Activated B cell treated with CpG ODN at 0.5 μM for 24 hours (primary cell): ENCODE measurements around the gene CRYBG3. TPM values are rescaled to one million over a fixed set of nuclear protein-coding genes. Genes with fewer than 3 reads are reported as not detected.

ENCODE experiments used
- ATAC-seq: fragments of 200-7000 bp; cut with Tn5 transposase; one replicate; pipeline ENCODE4 v1.10.0; 2021; ENCODE audit warnings: low read depth, mild to moderate bottlenecking, moderate library complexity
- CTCF ChIA-PET: fragments of 350-600 bp; sonication (Branson Sonifier 250); formaldehyde crosslinking; loops from one replicate; lab custom pipeline; 2021; ENCODE audit warnings: antibody characterized with exemption; lab: Charles Lee
- POLR2A ChIA-PET: fragments of 350-600 bp; sonication (Branson Sonifier 250); formaldehyde crosslinking; loops from one replicate; lab custom pipeline; 2021; ENCODE audit warnings: antibody characterized with exemption; lab: Charles Lee
- DNase-seq: peaks from one replicate; pipeline ENCODE4 v3.0.0; 2022
- H3K27ac Mint-ChIP-seq: one replicate; pipeline ENCODE4 v1.8.0; 2020; ENCODE audit warnings: mixed read lengths
- H3K27me3 Mint-ChIP-seq: one replicate; pipeline ENCODE4 v1.8.0; 2021; ENCODE audit warnings: mixed read lengths
- H3K36me3 Mint-ChIP-seq: one replicate; pipeline ENCODE4 v1.8.0; 2021; ENCODE audit warnings: low read depth, mixed read lengths
- H3K4me1 Mint-ChIP-seq: one replicate; pipeline ENCODE4 v1.8.0; 2021; ENCODE audit warnings: mixed read lengths
- H3K4me3 Mint-ChIP-seq: one replicate; pipeline ENCODE4 v1.8.0; 2020; ENCODE audit warnings: mild to moderate bottlenecking, mixed read lengths
- H3K9me3 Mint-ChIP-seq: one replicate; pipeline ENCODE4 v1.8.0; 2020; ENCODE audit warnings: mixed read lengths
- CTCF ChIP-seq: fragments of 200-600 bp; IDR thresholded peaks from one replicate; pipeline ENCODE4 v1.8.0; 2022; ENCODE audit warnings: antibody characterized with exemption, mild to moderate bottlenecking
- intact Hi-C: fragments of 100-400 bp; cut with micrococcal nuclease; formaldehyde crosslinking; loops from one replicate; pipeline ENCODE4 v1.15.1; 2024
- total RNA-seq: library from RNA; stranded (reverse); gene quantifications from 2 replicates; pipeline ENCODE4 v1.2.3, GENCODE V29; 2022

The CRYBG3 gene
- total RNA-seq, 1 donor from 2014 or later: 1.5 TPM

GRCh38 chr3:97931218-97931617 is 109.4 kb downstream of the CRYBG3 start:
- no peaks in the 10 kb centered on the region for H3K9me3 Mint-ChIP-seq
- TF ChIP-seq CTCF: no peak
- H3K27me3 Mint-ChIP-seq: no peaks in the 10 kb centered on the region
- no peaks in the 10 kb centered on the region for H3K36me3 Mint-ChIP-seq
- POLR2A ChIA-PET: no interaction called here
- H3K4me1 Mint-ChIP-seq: no peaks in the 10 kb centered on the region
- H3K27ac Mint-ChIP-seq: no peak overlapping the region
- ATAC-seq (no peak), DNase-seq (no peak)
- no peak overlapping the region for H3K4me3 Mint-ChIP-seq
- intact Hi-C loops: no loop called here
- CTCF ChIA-PET: no interaction called here

- POLR2A ChIA-PET: no interaction called here
- CTCF ChIA-PET: no interaction called here
- intact Hi-C loops: no loop called here
Measured at GRCh38 chr3:97932387-97932801, 110.6 kb downstream of the CRYBG3 start.

GRCh38 chr3:97934980-97935695 is 113.3 kb downstream of the CRYBG3 start:
- no peaks in the 10 kb centered on the region for H3K27me3 Mint-ChIP-seq
- TF ChIP-seq CTCF: no peak
- ChIA-PET CTCF (no interaction called here), POLR2A (no interaction called here)
- no peaks in the 10 kb centered on the region for H3K4me1 Mint-ChIP-seq
- no peak for DNase-seq
- no peak overlapping the region for H3K27ac Mint-ChIP-seq
- intact Hi-C loops: loop anchor here (5.0 kb wide), 1 partner anchor 1632 kb away; no protein-coding TSS in a partner anchor
- no peak for ATAC-seq
- H3K36me3 Mint-ChIP-seq: no peaks in the 10 kb centered on the region
- H3K4me3 Mint-ChIP-seq: no peak overlapping the region
- H3K9me3 Mint-ChIP-seq: no peaks in the 10 kb centered on the region

More at GRCh38 chr3:97932387-97932801, 110.6 kb downstream of the CRYBG3 start:
- DNase-seq (no peak), ATAC-seq (no peak)
- Mint-ChIP-seq H3K27ac (no peak overlapping the region), H3K4me3 (no peak overlapping the region), H3K36me3 (no peaks in the 10 kb centered on the region), H3K9me3 (no peaks in the 10 kb centered on the region), H3K4me1 (no peaks in the 10 kb centered on the region), H3K27me3 (no peaks in the 10 kb centered on the region)
- TF ChIP-seq CTCF: no peak

- TF ChIP-seq CTCF: no peak
- no peak overlapping the region for H3K4me3 Mint-ChIP-seq
- peaks cover 2% of the 10 kb centered on the region for H3K36me3 Mint-ChIP-seq
- no peaks in the 10 kb centered on the region for H3K4me1 Mint-ChIP-seq
- POLR2A ChIA-PET: no interaction called here
- ATAC-seq (no peak), DNase-seq (no peak)
- no peaks in the 10 kb centered on the region for H3K9me3 Mint-ChIP-seq
- intact Hi-C loops: loop anchor here (5.0 kb wide), 1 partner anchor 1631 kb away; no protein-coding TSS in a partner anchor
- H3K27ac Mint-ChIP-seq: no peak overlapping the region
- CTCF ChIA-PET: no interaction called here
- no peaks in the 10 kb centered on the region for H3K27me3 Mint-ChIP-seq
Measured at GRCh38 chr3:97935842-97936241, 114.0 kb downstream of the CRYBG3 start.

GRCh38 chr3:97937205-97937604 is 115.4 kb downstream of the CRYBG3 start:
- no peak for TF ChIP-seq CTCF
- ChIA-PET POLR2A (no interaction called here), CTCF (no interaction called here)
- intact Hi-C loops: loop anchor here (5.0 kb wide), 1 partner anchor 1630 kb away; no protein-coding TSS in a partner anchor
- no peak for ATAC-seq
- H3K9me3 Mint-ChIP-seq: no peaks in the 10 kb centered on the region
- no peaks in the 10 kb centered on the region for H3K4me1 Mint-ChIP-seq
- peaks cover 4% of the 10 kb centered on the region for H3K36me3 Mint-ChIP-seq
- H3K27ac Mint-ChIP-seq: no peak overlapping the region
- H3K27me3 Mint-ChIP-seq: no peaks in the 10 kb centered on the region
- DNase-seq: no peak
- H3K4me3 Mint-ChIP-seq: no peak overlapping the region
